Measurements from ENCODE around the gene NRXN3.

NRXN3 gene

GRCh38 chr14:79453276-79453675 lies 1283.1 kb downstream of the NRXN3 start:
- DNase-seq (ENCODE audit: low read depth), result no peak
- H3K4me3 ChIP-seq (ENCODE audit: low read depth, low read length), result no peak overlapping the region
- no peak for TF ChIP-seq CTCF (IDR thresholded peaks at IDR 0.05; ENCODE audit: insufficient read depth, low read depth, low read length, missing control alignments)

- H3K4me3 ChIP-seq (ENCODE audit: low read depth, low read length), result no peak overlapping the region
- DNase-seq (ENCODE audit: low read depth), result no peak
- TF ChIP-seq CTCF (IDR thresholded peaks at IDR 0.05; ENCODE audit: insufficient read depth, low read depth, low read length, missing control alignments), result no peak
Measured at GRCh38 chr14:79464468-79464867, 1294.3 kb downstream of the NRXN3 start.

DNA sequence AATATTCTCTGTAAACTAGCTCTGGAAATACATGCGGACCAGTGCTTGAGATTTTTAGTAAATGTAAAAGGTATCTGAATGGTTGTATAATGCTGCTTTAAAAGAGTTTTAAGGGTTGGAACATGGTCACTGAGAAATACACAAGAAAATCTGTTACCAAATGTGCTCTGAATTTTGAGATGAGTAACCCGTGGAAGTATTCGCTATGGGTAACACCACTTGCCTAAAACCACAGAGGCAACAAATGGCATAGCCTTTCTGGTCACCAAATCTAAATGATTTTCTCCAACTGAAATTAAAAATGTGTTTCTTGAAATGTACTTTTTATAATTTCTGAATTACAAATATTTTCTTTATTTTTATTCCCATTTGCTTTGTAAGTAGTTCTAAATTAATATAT lies 1295.5 kb downstream of the NRXN3 start:
- no peak for TF ChIP-seq CTCF (IDR thresholded peaks at IDR 0.05; ENCODE audit: insufficient read depth, low read depth, low read length, missing control alignments)
- H3K4me3 ChIP-seq (ENCODE audit: low read depth, low read length), result no peak overlapping the region
- DNase-seq (ENCODE audit: low read depth), result no peak

DNA sequence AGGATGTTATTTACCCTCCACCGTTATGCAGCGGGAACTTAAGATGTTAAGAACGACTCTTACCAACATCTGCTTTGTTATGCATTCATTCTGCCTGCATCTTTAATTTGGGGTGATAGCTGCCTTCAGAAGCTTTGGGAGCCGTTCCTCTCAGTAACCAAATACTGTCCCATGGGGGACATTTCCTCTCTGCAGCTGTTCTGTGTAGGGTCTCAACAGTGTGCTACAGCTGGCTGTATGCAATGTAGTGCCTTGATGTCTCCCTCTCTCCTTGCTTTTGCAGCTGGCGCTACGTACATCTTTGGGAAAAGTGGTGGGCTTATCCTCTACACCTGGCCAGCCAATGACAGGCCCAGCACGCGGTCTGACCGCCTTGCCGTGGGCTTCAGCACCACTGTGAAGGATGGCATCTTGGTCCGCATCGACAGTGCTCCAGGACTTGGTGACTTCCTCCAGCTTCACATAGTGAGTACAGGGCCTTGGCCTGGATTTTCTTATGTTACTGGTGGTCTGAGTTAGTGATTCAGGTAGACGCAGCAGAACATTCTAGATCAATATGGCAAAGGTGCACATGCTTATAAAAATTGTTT lies 1296.9 kb downstream of the NRXN3 start:
- TF ChIP-seq CTCF (IDR thresholded peaks at IDR 0.05; ENCODE audit: insufficient read depth, low read depth, low read length, missing control alignments), result no peak
- no peak overlapping the region for H3K4me3 ChIP-seq (ENCODE audit: low read depth, low read length)
- no peak for DNase-seq (ENCODE audit: low read depth)

GRCh38 chr14:79467835-79468234 lies 1297.7 kb downstream of the NRXN3 start:
- H3K4me3 ChIP-seq (ENCODE audit: low read depth, low read length), result no peak overlapping the region
- no peak for DNase-seq (ENCODE audit: low read depth)
- no peak for TF ChIP-seq CTCF (IDR thresholded peaks at IDR 0.05; ENCODE audit: insufficient read depth, low read depth, low read length, missing control alignments)

GRCh38 chr14:79468486-79468885 lies 1298.3 kb downstream of the NRXN3 start:
- DNase-seq (ENCODE audit: low read depth), result no peak
- no peak overlapping the region for H3K4me3 ChIP-seq (ENCODE audit: low read depth, low read length)
- no peak for TF ChIP-seq CTCF (IDR thresholded peaks at IDR 0.05; ENCODE audit: insufficient read depth, low read depth, low read length, missing control alignments)

DNA sequence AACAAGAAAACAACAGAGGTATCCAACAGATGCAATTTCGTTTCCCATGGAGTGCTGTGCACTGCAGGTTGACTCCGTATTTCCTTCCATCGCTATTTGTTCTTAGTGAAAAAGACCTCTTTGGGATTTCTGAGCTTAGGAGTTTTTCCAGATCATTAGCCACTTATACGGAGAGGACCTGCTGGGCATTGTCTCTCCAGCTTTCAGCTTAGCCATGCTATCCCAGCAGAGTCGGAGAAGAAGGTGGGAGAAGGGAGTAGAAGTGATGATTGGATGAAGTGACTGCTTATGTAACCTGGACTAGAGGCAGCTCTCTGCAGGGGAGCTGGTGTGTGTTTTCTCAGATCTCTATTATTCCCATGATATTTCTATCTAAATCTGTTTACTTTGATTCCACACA lies 1303.5 kb downstream of the NRXN3 start:
- no peak overlapping the region for H3K4me3 ChIP-seq (ENCODE audit: low read depth, low read length)
- no peak for TF ChIP-seq CTCF (IDR thresholded peaks at IDR 0.05; ENCODE audit: insufficient read depth, low read depth, low read length, missing control alignments)
- DNase-seq (ENCODE audit: low read depth), result no peak
